RWPE2 (cell line): ENCODE data around the gene C22orf23.

Experiments used
- ATAC-seq: fragments of 200-7000 bp; cut with Tn5 transposase; 3 replicates; pipeline ENCODE4 v1.9.1; 2021; ENCODE audit warnings: low read depth
- DNase-seq: peaks from one replicate; pipeline ENCODE4 v3.0.0-alpha.2; 2020; ENCODE audit warnings: low spot score
- H3K27ac ChIP-seq: fragments of 450-650 bp; 2 replicates; pipeline ENCODE4 v1.5.1; 2017; ENCODE audit warnings: mild to moderate bottlenecking; ENCODE audit not compliant: poor library complexity, severe bottlenecking
- H3K27me3 ChIP-seq: fragments of 250-450 bp; sonication (Bioruptor Pico); 2 replicates; pipeline ENCODE4 v1.5.1; 2021; ENCODE audit warnings: mild to moderate bottlenecking, moderate library complexity; ENCODE audit not compliant: insufficient read depth, poor library complexity, severe bottlenecking
- H3K36me3 ChIP-seq: fragments of 250-450 bp; sonication (Bioruptor Pico); 2 replicates; pipeline ENCODE4 v1.5.1; 2020; ENCODE audit warnings: low read depth, mild to moderate bottlenecking, moderate library complexity
- H3K4me1 ChIP-seq: fragments of 250-450 bp; sonication (Bioruptor Pico); 2 replicates; pipeline ENCODE4 v1.5.1; 2021; ENCODE audit warnings: mild to moderate bottlenecking, moderate library complexity; ENCODE audit not compliant: insufficient read depth, poor library complexity, severe bottlenecking
- H3K4me3 ChIP-seq: fragments of 250-450 bp; sonication (Bioruptor Pico); 2 replicates; pipeline ENCODE4 v1.5.1; 2021; ENCODE audit warnings: mild to moderate bottlenecking, moderate library complexity; ENCODE audit not compliant: severe bottlenecking
- H3K9me3 ChIP-seq: fragments of 250-450 bp; sonication (Bioruptor Pico); 2 replicates; pipeline ENCODE4 v1.5.1; 2021; ENCODE audit warnings: mild to moderate bottlenecking, moderate library complexity; ENCODE audit not compliant: severe bottlenecking
- TF ChIP-seq, protein P1 (sequence below): fragments of 450-650 bp; IDR thresholded peaks from one replicate; pipeline ENCODE4 v1.5.1; 2017; ENCODE audit warnings: mild to moderate bottlenecking, moderate library complexity; ENCODE audit not compliant: poor library complexity, severe bottlenecking

Gene C22orf23

DNA sequence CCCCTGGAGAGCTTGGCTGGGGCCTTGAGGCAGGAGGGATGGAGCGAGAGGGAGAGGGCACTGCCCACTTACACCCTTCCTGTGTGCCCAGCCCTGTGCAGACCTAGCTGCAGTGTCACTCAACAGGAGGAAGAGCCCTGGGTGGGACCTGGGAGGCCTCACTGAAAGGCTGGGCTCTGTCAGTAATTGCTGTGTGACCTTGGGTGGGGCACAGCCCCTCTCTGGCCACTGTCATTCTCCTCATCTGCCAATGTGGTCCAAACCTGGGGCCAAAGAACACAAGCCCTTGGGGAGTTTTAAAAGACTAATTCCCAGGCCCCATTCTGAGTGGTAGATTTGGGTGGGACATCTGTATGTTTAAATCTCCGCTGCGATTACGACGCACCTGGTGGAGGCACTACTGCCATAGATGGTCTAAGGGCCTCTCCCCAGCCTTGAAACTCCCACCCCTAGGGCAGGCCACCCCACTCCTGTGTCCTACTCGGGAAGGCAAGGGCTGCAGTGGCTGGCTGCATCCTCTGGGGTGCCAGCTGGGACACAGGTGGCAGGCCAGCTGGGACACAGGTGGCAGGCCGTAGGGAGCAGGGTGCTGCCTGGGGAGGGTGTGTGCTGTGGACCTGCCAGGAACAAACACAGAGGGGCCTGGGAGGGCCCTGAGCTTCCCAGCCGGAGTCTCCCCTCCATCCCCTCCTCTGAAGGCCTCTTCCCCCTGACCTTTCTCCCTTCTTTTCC is 43.3 kb upstream of the C22orf23 start:
- Histone ChIP-seq H3K4me1 (peaks cover 24% of the 10 kb centered on the region), H3K4me3 (no peak overlapping the region), H3K9me3 (no peaks in the 10 kb centered on the region), H3K36me3 (no peaks in the 10 kb centered on the region), H3K27ac (no peak overlapping the region), H3K27me3 (no peaks in the 10 kb centered on the region)
- ATAC-seq: no peak
- DNase-seq: no peak
- TF ChIP-seq, protein P1, sequence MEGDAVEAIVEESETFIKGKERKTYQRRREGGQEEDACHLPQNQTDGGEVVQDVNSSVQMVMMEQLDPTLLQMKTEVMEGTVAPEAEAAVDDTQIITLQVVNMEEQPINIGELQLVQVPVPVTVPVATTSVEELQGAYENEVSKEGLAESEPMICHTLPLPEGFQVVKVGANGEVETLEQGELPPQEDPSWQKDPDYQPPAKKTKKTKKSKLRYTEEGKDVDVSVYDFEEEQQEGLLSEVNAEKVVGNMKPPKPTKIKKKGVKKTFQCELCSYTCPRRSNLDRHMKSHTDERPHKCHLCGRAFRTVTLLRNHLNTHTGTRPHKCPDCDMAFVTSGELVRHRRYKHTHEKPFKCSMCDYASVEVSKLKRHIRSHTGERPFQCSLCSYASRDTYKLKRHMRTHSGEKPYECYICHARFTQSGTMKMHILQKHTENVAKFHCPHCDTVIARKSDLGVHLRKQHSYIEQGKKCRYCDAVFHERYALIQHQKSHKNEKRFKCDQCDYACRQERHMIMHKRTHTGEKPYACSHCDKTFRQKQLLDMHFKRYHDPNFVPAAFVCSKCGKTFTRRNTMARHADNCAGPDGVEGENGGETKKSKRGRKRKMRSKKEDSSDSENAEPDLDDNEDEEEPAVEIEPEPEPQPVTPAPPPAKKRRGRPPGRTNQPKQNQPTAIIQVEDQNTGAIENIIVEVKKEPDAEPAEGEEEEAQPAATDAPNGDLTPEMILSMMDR: no peak

DNA sequence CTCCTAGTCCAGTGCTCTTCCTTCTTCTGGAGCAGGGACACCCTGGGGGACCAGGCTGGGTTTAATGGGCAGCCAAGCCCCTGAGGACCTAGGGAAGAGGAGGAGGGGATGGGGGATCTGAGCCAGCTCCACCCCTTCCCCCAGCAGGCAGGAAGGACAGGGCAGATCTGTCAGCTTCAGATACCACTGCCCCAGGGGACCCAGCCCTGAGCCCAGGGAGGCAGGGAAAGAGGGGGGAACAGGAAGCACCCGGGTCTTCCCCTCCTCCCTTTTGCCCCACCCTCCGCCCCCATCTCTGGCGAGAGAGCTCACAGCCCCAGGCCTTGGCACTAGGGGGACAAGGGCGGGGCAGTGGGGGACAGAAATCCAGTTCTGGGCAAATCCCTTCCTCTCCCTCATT is 42.7 kb upstream of the C22orf23 start:
- peaks cover 24% of the 10 kb centered on the region for H3K4me1 ChIP-seq
- no peak overlapping the region for H3K4me3 ChIP-seq
- no peak for ATAC-seq
- no peaks in the 10 kb centered on the region for H3K27me3 ChIP-seq
- DNase-seq: no peak
- no peak overlapping the region for H3K27ac ChIP-seq
- TF ChIP-seq, protein P1: no peak
- H3K9me3 ChIP-seq: no peaks in the 10 kb centered on the region
- H3K36me3 ChIP-seq: no peaks in the 10 kb centered on the region

DNA sequence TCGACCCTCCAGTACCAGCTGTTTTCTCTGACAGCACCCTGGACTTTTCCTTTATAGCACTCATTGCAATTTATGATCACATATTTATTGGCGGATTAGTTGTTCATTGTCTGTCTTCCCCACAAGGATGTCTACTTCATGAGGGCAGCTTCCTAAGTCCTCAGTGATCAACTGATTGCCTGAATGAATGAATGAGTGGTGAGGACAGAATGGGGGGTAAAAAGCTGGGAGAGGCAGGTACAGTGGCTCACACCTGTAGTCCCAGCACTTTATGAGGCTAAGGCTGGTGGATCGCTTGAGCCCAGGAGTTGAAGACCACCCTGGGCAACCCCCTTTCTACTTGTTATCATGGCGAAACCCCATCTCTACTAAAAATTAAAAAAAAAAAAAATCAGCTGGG is 42.1 kb upstream of the C22orf23 start:
- no peak overlapping the region for H3K27ac ChIP-seq
- no peaks in the 10 kb centered on the region for H3K36me3 ChIP-seq
- H3K4me1 ChIP-seq: peaks cover 24% of the 10 kb centered on the region
- no peaks in the 10 kb centered on the region for H3K9me3 ChIP-seq
- ATAC-seq (no peak), DNase-seq (no peak)
- no peaks in the 10 kb centered on the region for H3K27me3 ChIP-seq
- no peak overlapping the region for H3K4me3 ChIP-seq
- TF ChIP-seq, protein P1: no peak

DNA sequence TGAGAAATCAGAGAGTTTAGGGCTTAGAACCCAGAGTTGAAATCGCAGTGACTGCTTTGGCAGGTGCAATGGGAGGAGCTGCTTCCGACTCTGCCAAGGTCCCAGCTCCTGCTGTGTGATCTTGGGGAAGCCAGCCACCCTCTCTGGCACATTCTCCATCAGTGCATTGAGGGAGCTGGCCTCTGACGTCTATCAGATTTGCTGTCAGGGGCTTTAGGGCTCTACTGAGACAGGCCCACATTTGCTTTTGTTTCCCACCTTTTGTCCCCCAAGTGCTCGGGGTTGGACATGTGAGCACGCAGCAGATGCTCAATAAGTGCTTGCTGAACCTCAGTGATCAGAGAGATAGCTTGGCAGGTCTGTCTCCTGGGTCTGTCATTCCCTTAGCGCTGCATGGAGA is 41.6 kb upstream of the C22orf23 start:
- TF ChIP-seq, protein P1: no peak
- H3K27ac ChIP-seq: no peak overlapping the region
- H3K4me3 ChIP-seq: no peak overlapping the region
- no peaks in the 10 kb centered on the region for H3K36me3 ChIP-seq
- no peaks in the 10 kb centered on the region for H3K27me3 ChIP-seq
- H3K9me3 ChIP-seq: no peaks in the 10 kb centered on the region
- ATAC-seq: no peak
- no peak for DNase-seq
- H3K4me1 ChIP-seq: peaks cover 19% of the 10 kb centered on the region

DNA sequence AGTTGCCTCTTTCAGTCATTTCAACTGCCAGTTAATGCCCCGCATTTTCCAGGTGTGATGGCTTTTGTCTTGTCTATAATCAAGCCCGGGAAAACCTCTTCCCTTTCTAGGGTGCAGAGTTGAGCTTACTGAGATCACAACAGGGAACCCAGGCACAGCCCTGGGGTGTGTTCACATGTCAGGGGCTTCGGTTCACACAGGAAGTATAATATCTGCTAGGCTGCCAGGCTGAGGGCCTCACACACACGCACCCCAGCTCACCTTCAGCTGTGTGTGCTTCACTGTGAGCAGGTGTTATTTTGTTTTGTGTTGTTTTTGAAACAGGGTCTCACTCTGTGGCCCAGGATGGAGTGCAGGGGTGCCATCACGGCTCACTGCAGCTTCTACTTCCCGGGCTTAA is 40.6 kb upstream of the C22orf23 start:
- no peaks in the 10 kb centered on the region for H3K9me3 ChIP-seq
- no peaks in the 10 kb centered on the region for H3K27me3 ChIP-seq

More for the DNA sequence above, 40.6 kb upstream of the C22orf23 start:
- Histone ChIP-seq H3K36me3 (no peaks in the 10 kb centered on the region), H3K4me3 (no peak overlapping the region), H3K4me1 (peaks cover 10% of the 10 kb centered on the region), H3K27ac (no peak overlapping the region)
- TF ChIP-seq, protein P1: no peak
- DNase-seq (no peak), ATAC-seq (no peak)
